ENCODE measurements around the gene MYOM1.
"Not testable (repeated sequence)": the region's sequence is repeated elsewhere in the genome, so short reads cannot be mapped to it uniquely, and the experiment has no call there.

The MYOM1 gene

DNA sequence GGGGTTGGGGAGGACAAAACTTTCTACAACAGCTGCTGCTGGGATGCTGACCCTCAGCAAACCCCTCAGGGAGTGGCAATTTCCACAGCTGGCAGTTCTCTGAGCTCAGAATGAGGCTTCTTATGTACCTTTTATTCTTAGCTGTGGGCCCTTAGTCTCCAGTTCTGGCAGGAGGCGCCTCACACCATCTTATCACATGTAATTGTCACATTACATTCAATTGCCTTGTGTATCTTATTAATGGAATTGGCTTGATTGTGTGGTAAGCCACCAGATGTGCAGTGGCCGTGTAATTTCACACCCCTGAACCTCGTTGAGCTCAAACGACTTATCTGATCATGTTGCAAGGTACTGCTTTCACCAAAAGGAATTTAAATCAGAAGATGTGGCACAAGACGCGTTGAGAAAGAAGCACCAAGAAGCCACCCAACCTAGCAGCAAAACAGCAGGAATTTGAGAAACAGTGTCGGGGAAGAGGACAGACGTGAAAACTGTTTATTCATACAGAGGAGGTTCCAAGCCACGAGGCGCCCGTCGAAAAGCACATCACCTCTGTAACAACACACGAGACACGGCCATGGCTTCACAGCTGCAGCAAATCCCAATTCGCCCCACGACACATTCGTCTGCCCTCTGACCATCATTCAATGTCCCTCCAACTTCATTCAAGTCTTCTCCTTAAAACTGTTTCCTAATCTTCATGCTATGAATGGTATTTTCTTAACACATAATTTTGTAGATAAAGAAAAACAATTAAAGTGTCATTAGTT is 153.2 kb downstream of the MYOM1 start:
- H3K4me3 ChIP-seq (ENCODE audit: low read length) = no peak overlapping the region
- DNase-seq (ENCODE audit: low read depth) = no peak
- TF ChIP-seq, protein P1, sequence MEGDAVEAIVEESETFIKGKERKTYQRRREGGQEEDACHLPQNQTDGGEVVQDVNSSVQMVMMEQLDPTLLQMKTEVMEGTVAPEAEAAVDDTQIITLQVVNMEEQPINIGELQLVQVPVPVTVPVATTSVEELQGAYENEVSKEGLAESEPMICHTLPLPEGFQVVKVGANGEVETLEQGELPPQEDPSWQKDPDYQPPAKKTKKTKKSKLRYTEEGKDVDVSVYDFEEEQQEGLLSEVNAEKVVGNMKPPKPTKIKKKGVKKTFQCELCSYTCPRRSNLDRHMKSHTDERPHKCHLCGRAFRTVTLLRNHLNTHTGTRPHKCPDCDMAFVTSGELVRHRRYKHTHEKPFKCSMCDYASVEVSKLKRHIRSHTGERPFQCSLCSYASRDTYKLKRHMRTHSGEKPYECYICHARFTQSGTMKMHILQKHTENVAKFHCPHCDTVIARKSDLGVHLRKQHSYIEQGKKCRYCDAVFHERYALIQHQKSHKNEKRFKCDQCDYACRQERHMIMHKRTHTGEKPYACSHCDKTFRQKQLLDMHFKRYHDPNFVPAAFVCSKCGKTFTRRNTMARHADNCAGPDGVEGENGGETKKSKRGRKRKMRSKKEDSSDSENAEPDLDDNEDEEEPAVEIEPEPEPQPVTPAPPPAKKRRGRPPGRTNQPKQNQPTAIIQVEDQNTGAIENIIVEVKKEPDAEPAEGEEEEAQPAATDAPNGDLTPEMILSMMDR (conservative IDR thresholded peaks at IDR 0.05; ENCODE audit: low read depth, low read length) = no peak

DNA sequence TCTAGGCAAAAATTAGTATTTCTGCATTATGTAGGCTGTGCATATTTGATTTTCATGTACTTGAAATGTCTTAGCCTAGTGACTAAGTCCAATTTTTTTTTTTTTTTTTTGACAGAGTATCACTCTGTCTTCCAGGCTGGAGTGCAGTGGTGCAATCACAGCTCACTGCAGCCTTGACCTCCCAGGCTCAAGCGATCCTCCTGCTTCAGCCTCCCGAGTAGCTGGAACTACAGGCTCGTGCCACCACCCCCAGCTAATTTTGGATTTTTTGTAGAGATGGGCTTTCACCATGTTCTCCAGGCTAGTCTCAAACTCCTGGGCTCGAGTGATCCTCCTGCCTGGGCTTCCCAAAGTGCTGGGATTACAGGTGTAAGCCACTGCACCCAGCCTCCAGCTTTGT is 156.0 kb downstream of the MYOM1 start:
- not testable (repeated sequence) for DNase-seq (ENCODE audit: low read depth); H3K4me3 ChIP-seq (ENCODE audit: low read length)

DNA sequence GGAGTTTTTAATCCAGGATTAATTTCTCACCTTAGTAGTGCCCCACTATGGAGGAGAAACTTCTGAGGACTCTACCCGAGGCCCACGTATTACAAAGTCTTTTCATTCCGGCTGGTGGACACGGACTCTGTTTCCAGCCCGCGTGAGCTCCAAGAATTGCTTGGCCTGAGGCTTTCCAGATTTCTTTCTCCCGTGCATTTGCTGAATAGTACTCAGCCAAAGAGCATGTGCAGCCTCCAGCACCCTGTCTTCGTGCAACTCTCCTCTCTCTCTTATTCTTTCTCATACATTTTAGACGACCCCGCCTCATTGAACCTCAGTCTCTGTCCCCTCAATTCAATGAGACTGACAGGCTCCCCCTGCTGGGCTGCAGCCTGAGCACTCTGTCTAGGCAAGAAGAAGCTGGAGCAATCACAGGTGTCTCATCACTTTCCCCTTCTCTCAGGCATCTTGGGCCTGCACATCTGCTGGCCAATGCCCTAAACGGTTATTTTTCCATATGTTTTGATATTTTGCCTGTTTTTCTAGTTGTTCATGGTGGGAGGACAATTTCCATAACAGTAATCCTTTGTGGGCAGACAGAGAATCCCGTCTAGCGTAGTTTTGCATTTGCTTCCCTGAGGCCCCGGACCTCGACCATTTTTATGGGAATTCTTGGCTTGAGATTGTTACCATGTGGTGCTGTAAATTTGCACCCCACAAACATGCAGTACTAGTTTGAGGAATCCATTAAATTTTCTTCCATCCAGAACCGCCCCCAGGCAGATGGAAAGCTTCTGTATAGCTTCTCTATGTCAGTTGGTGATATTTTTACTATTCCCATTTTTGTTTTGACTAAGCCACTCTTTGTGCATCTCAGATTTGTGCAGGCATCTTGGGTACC is 156.7 kb downstream of the MYOM1 start:
- no peak overlapping the region for H3K4me3 ChIP-seq (ENCODE audit: low read length)
- DNase-seq (ENCODE audit: low read depth) = no peak
- TF ChIP-seq, protein P1 (conservative IDR thresholded peaks at IDR 0.05; ENCODE audit: low read depth, low read length) = peak; percentile 91

DNA sequence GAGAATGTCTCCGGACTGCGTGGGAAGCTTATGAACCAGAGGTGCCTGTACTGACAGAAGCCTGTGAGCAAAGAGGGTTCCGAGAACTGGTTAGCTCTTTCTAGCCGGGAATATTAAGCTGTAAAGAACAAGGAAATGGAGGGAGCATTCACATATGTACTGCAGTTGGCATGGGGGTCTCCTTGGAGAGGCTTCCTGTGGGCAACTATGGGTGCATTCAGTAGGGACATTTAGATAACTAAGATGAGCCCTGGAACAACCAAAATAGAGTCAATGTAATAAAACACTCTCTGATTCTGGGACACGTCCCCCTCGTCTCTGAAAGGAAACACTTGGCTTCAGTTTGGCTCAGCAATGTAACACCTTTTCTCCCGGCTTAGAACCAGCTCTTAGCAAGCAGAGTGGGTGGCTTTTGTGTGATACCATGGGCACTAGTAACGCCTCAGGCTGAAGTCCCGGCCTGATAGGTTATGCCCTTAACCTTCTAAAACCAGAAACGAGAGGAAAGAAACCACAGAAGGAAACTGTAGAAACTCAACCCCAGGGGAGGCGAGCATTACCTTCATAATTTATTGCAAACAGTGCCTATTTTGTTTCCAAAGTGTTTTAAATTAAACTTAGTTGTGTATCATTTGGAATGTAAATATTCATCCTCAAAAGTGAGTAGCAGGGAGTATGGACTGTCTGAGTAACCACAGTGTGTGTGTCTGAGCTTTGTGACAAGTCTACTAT is 158.0 kb downstream of the MYOM1 start:
- TF ChIP-seq, protein P1 (conservative IDR thresholded peaks at IDR 0.05; ENCODE audit: low read depth, low read length) = no peak
- no peak for DNase-seq (ENCODE audit: low read depth)
- H3K4me3 ChIP-seq (ENCODE audit: low read length) = no peak overlapping the region

DNA sequence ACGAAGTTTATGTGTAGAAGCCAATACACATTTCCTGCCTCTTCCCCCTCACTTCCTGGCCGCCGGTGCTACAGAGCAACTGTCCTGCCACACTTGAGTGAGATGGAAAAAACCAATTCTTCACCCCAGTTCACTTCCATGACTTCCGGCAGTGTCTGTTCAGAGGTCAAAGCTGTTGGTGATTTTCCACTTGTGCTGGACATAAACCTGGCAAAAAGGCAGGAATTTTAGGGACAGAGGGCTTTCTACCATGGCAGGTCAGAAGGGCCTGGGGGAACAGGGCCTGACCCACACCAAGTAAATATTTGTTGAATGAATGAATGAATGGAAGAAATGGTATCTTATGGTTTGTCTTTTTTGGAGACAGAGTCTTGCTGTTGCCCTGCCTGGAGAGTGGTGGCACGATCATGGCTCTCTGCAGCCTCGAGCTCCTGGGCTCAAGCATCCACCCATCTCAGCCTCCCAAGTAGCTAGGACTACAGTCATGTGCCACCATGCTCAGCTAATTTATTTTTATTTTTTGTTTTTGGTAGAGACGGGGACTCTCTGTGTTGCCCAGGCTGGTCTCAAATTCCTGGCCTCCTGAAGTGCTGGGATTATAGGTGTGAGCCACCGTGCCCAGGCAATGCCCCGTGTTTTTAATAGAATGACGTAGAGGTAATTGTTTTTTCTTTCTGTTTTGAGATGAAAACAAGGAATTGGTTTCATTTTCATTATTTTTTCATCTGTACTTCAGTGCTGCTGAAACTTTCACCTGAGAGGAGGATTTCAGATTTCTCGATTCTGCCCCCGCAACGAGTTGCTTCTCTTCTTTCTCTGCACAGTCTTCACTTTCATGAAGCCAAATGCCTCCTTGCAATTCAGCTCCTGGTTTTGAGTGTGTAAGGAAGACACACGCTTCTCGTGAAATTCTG is 158.8 kb downstream of the MYOM1 start:
- no peak overlapping the region for H3K4me3 ChIP-seq (ENCODE audit: low read length)
- no peak for DNase-seq (ENCODE audit: low read depth)
- TF ChIP-seq, protein P1 (conservative IDR thresholded peaks at IDR 0.05; ENCODE audit: low read depth, low read length) = no peak

DNA sequence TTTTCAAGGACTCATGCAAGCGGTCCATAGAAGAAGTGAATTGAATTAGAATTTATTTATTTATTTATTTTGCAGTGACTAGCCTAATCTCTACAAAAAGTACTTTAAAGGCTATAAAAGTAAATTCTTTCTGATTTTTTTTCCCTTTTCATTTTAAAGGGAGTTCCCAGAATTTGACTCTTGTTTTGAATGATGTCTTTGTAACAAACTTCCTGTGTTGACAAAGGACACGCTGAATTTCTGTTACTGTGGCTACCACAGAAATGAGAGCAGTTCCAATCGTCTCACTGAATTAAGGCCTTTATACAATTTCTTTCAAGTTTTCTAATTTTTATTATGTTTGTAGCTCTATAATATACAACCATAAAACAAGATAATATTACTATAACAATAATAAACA is 160.5 kb downstream of the MYOM1 start:
- H3K4me3 ChIP-seq (ENCODE audit: low read length) = no peak overlapping the region
- no peak for DNase-seq (ENCODE audit: low read depth)
- TF ChIP-seq, protein P1 (conservative IDR thresholded peaks at IDR 0.05; ENCODE audit: low read depth, low read length) = no peak

Measured in retinal pigment epithelial cell (primary cell).